Mononuclear cell (primary cell): ENCODE measurements around the gene TRIO. TPM values are rescaled to one million over a fixed set of nuclear protein-coding genes. Genes with fewer than 3 reads are reported as not detected.

ENCODE experiments used
- H3K27me3 ChIP-seq: 2 replicates; pipeline ENCODE4 v1.6.0; 2011; ENCODE audit warnings: low read length, control low read depth; ENCODE audit not compliant: insufficient read depth
- H3K4me1 ChIP-seq: 2 replicates; pipeline ENCODE4 v1.5.1; 2011; ENCODE audit warnings: mild to moderate bottlenecking, low read length, control low read depth; ENCODE audit not compliant: insufficient read depth
- H3K4me3 ChIP-seq: 2 replicates; pipeline ENCODE4 v1.5.1; 2011; ENCODE audit warnings: mild to moderate bottlenecking, low read length, moderate library complexity
- H3K9me3 ChIP-seq: 2 replicates; pipeline ENCODE4 v1.5.1; 2011; ENCODE audit warnings: low read depth, mild to moderate bottlenecking, control low read depth, low read length
- total RNA-seq: library from RNA; depleted of rRNA; stranded (reverse); fragments of >200 nt; gene quantifications from one replicate; pipeline ENCODE4 v1.2.3, GENCODE V29; 2012

TRIO gene
- total RNA-seq, 1 donor, result 48.9 TPM

- H3K4me3 ChIP-seq, result no peak overlapping the region
- no peaks in the 10 kb centered on the region for H3K27me3 ChIP-seq
- H3K4me1 ChIP-seq, result peaks cover 49% of the 10 kb centered on the region
- no peaks in the 10 kb centered on the region for H3K9me3 ChIP-seq
Observed at GRCh38 chr5:14148890-14149671, 5.9 kb downstream of the TRIO start.

- Histone ChIP-seq H3K9me3 (no peaks in the 10 kb centered on the region), H3K27me3 (no peaks in the 10 kb centered on the region), H3K4me3 (no peak overlapping the region), H3K4me1 (peaks cover 56% of the 10 kb centered on the region)
Observed at GRCh38 chr5:14149672-14150274, 6.6 kb downstream of the TRIO start.

GRCh38 chr5:14151416-14151815, 8.3 kb downstream of the TRIO start:
- Histone ChIP-seq H3K4me1 (peaks cover 59% of the 10 kb centered on the region), H3K9me3 (no peaks in the 10 kb centered on the region), H3K4me3 (no peak overlapping the region), H3K27me3 (no peaks in the 10 kb centered on the region)

GRCh38 chr5:14153071-14153864, 10.1 kb downstream of the TRIO start:
- Histone ChIP-seq H3K4me3 (no peak overlapping the region), H3K9me3 (no peaks in the 10 kb centered on the region), H3K4me1 (peaks cover 65% of the 10 kb centered on the region), H3K27me3 (no peaks in the 10 kb centered on the region)

- no peaks in the 10 kb centered on the region for H3K9me3 ChIP-seq
- H3K4me1 ChIP-seq, result peaks cover 58% of the 10 kb centered on the region
- no peaks in the 10 kb centered on the region for H3K27me3 ChIP-seq
- no peak overlapping the region for H3K4me3 ChIP-seq
Observed at GRCh38 chr5:14153932-14154731, 11.0 kb downstream of the TRIO start.

GRCh38 chr5:14155075-14155474, 11.9 kb downstream of the TRIO start:
- no peak overlapping the region for H3K4me3 ChIP-seq
- H3K9me3 ChIP-seq, result no peaks in the 10 kb centered on the region
- peaks cover 49% of the 10 kb centered on the region for H3K4me1 ChIP-seq
- H3K27me3 ChIP-seq, result no peaks in the 10 kb centered on the region

GRCh38 chr5:14155739-14156138, 12.6 kb downstream of the TRIO start:
- H3K9me3 ChIP-seq, result no peaks in the 10 kb centered on the region
- H3K4me1 ChIP-seq, result peaks cover 49% of the 10 kb centered on the region
- H3K4me3 ChIP-seq, result no peak overlapping the region
- no peaks in the 10 kb centered on the region for H3K27me3 ChIP-seq

- H3K27me3 ChIP-seq, result no peaks in the 10 kb centered on the region
- no peak overlapping the region for H3K4me3 ChIP-seq
- H3K4me1 ChIP-seq, result peaks cover 49% of the 10 kb centered on the region
- H3K9me3 ChIP-seq, result no peaks in the 10 kb centered on the region
Observed at GRCh38 chr5:14156290-14156649, 13.1 kb downstream of the TRIO start.

- Histone ChIP-seq H3K9me3 (no peaks in the 10 kb centered on the region), H3K4me1 (peaks cover 49% of the 10 kb centered on the region), H3K27me3 (no peaks in the 10 kb centered on the region), H3K4me3 (no peak overlapping the region)
Observed at GRCh38 chr5:14156650-14157492, 13.7 kb downstream of the TRIO start.

- Histone ChIP-seq H3K4me1 (peaks cover 49% of the 10 kb centered on the region), H3K27me3 (no peaks in the 10 kb centered on the region), H3K9me3 (no peaks in the 10 kb centered on the region), H3K4me3 (no peak overlapping the region)
Observed at GRCh38 chr5:14157493-14157782, 14.3 kb downstream of the TRIO start.

- Histone ChIP-seq H3K4me1 (peaks cover 37% of the 10 kb centered on the region), H3K4me3 (no peak overlapping the region), H3K27me3 (no peaks in the 10 kb centered on the region), H3K9me3 (no peaks in the 10 kb centered on the region)
Observed at GRCh38 chr5:14158890-14159666, 15.9 kb downstream of the TRIO start.

- Histone ChIP-seq H3K4me1 (peaks cover 11% of the 10 kb centered on the region), H3K9me3 (no peaks in the 10 kb centered on the region), H3K4me3 (no peak overlapping the region), H3K27me3 (no peaks in the 10 kb centered on the region)
Observed at GRCh38 chr5:14161825-14162556, 18.8 kb downstream of the TRIO start.
